Adrenal gland (tissue), 12 donors: Measurements from ENCODE around the gene CFP. TPM values are rescaled to one million over a fixed set of nuclear protein-coding genes. Genes with fewer than 3 reads are reported as not detected.
A peak's percentile ranks its signal among the peaks of the same experiment; 100 is the strongest.
"Not testable (repeated sequence)": the region's sequence is repeated elsewhere in the genome, so short reads cannot be mapped to it uniquely, and the experiment has no call there.

Experiments
- DNase-seq, 7 donors: peaks; one replicate each; pipeline ENCODE4 v3.0.0-alpha.2; 2019 to 2020
- H3K27ac ChIP-seq, 5 donors: fragments of 200-600 bp; sonication (generic) in 4 of 5; 1 replicate in 3 of 5; 2 replicates in 2 of 5; pipeline versions ENCODE4 v1.5.1 to v1.8.0; 2016 to 2020; ENCODE audit warnings: mild to moderate bottlenecking in 1 of 5
- H3K27me3 ChIP-seq: fragments of 200-600 bp; 2 replicates; pipeline ENCODE4 v1.8.0; 2021
- H3K36me3 ChIP-seq, 2 donors: fragments of 200-600 bp; replicated peaks in 1 of 2; 1 replicate in 1 of 2; 2 replicates in 1 of 2; pipeline versions ENCODE4 v1.5.1 to v1.8.0; 2018 to 2022
- H3K4me1 ChIP-seq, 2 donors: fragments of 200-600 bp; replicated peaks in 1 of 2; 1 replicate in 1 of 2; 2 replicates in 1 of 2; pipeline versions ENCODE4 v1.5.1 to v1.8.0; 2018 to 2021
- H3K4me3 ChIP-seq, 4 donors: fragments of 200-600 bp; sonication (generic) in 3 of 4; one replicate each; pipeline ENCODE4 v1.5.1; 2016 to 2018
- H3K9me3 ChIP-seq, 3 donors: fragments of 200-600 bp; sonication (generic) in 1 of 3; replicated peaks in 1 of 3; 1 replicate in 2 of 3; 2 replicates in 1 of 3; pipeline versions ENCODE4 v1.5.1 to v1.8.0; 2016 to 2021
- CTCF ChIP-seq, 6 experiments: fragments of 450-650 bp in 4 of 6; fragments of 200-600 bp in 2 of 6; sonication (generic) in 1 of 6; IDR thresholded peaks; 1 replicate in 5 of 6; 2 replicates in 1 of 6; pipeline versions ENCODE4 v1.5.1 to v1.8.0; 2016 to 2021; ENCODE audit warnings: antibody characterized with exemption in 6 of 6, mild to moderate bottlenecking in 2 of 6, moderate library complexity in 1 of 6
- POLR2A ChIP-seq, 2 donors: fragments of 450-650 bp; IDR thresholded peaks; one replicate each; pipeline ENCODE4 v1.6.1; 2017; ENCODE audit warnings: antibody characterized with exemption in 2 of 2, mild to moderate bottlenecking in 2 of 2, moderate library complexity in 1 of 2
- WGBS, 4 donors: extraction: QIAGEN DNeasy Blood & Tissue Kit in 2 of 4; methylation state at CpG; one replicate each; pipeline versions ENCODE4 v1.1.5 to v1.1.7; 2013 to 2017; 5-methylcytosine and 5-hydroxymethylcytosine counted together
- intact Hi-C, 2 donors: fragments of 100-400 bp; cut with DNase I; formaldehyde crosslinking; loops; one replicate each; pipeline versions ENCODE4 v1.14.1 to v1.15.0; 2022 to 2023
- polyA plus RNA-seq, 3 donors: library from polyadenylated mRNA; stranded (reverse); fragments of 200-250 nt in 2 of 3; fragments of 350-450 nt in 1 of 3; fragmentation: Illumina TruSeq in 1 of 3; extraction: RNeasy Lipid Tissue Mini Kit (QIAGEN cat#74804) in 1 of 3; gene quantifications; one replicate each; pipeline ENCODE4 v1.2.3, GENCODE V29; 2013 to 2014
- total RNA-seq, 9 donors: library from RNA; depleted of rRNA in 4 of 9; stranded (reverse); fragments of >200 nt in 4 of 9; fragments of 120-200 nt in 1 of 9; fragmentation: NEBNext Ultra II Directional in 1 of 9; extraction: Animal tissue kit (Norgen Biotek cat#: 25700) in 1 of 9; gene quantifications; one replicate each; pipeline versions ENCODE4 v1.1.0 to v1.2.4, GENCODE V29; 2013 to 2023
- donor health status: healthy with polysubstance abuse.
- donor health status: Bipolar disorder and iron deficiency.
- donor health status: DM: yes; HTN: yes; CAD: no.
- donor health status: DM: no; HTN: no; CAD: no.
- donor health status: DM: no; HTN: no; CAD: no.
- donor health status: DM: yes; HTN: yes; CAD: no.

Gene CFP
- total and polyA plus RNA-seq, 12 donors: 0.91 to 14.5 (median 8.2) TPM

- H3K27me3 ChIP-seq: peaks cover 6% of the 10 kb centered on the region
- H3K27ac ChIP-seq: no peak overlapping the region
- TF ChIP-seq POLR2A (IDR thresholded peaks at IDR 0.05) (no peak), CTCF (IDR thresholded peaks at IDR 0.05) (no peak)
- intact Hi-C loops: no loop called here
- H3K36me3 ChIP-seq: no peaks in the 10 kb centered on the region
- no peaks in the 10 kb centered on the region for H3K9me3 ChIP-seq
- peak in 1 of 7 donors; percentile 0 for DNase-seq
- no peaks in the 10 kb centered on the region for H3K4me1 ChIP-seq
- H3K4me3 ChIP-seq: no peak overlapping the region
Measured at GRCh38 chrX:47607091-47607490, 22.6 kb downstream of the CFP start.

GRCh38 chrX:47605024-47605423 is 24.7 kb downstream of the CFP start:
- 57 to 68% (median 61%) methylated on average over 3 to 9 of the region's 9 CpGs for WGBS, 4 donors
- Histone ChIP-seq H3K4me1 (no peaks in the 10 kb centered on the region), H3K27me3 (peaks cover 6% of the 10 kb centered on the region), H3K9me3 (no peaks in the 10 kb centered on the region), H3K36me3 (no peaks in the 10 kb centered on the region), H3K27ac (no peak overlapping the region), H3K4me3 (no peak overlapping the region)
- intact Hi-C loops: no loop called here
- TF ChIP-seq POLR2A (IDR thresholded peaks at IDR 0.05): no peak
- TF ChIP-seq CTCF (IDR thresholded peaks at IDR 0.05): no peak
- peak in 1 of 7 donors; percentile 6 for DNase-seq

- H3K27me3 ChIP-seq, H3K36me3 ChIP-seq, DNase-seq, H3K9me3 ChIP-seq, H3K4me3 ChIP-seq, H3K27ac ChIP-seq, H3K4me1 ChIP-seq, intact Hi-C loops: not testable (repeated sequence)
- WGBS, 4 donors: 85 to 94% (median 91%) methylated on average over 4 of the region's 4 CpGs
Measured at GRCh38 chrX:47603125-47603524, 26.6 kb downstream of the CFP start.

GRCh38 chrX:47597222-47597621 is 32.5 kb downstream of the CFP start:
- no peaks in the 10 kb centered on the region for H3K27me3 ChIP-seq
- intact Hi-C loops: no loop called here
- no peak overlapping the region for H3K27ac ChIP-seq
- H3K36me3 ChIP-seq: no peaks in the 10 kb centered on the region
- H3K4me3 ChIP-seq: no peak overlapping the region
- peaks cover 0 to 5% of the 10 kb centered on the region in 2 donors for H3K4me1 ChIP-seq
- 84 to 100% (median 91%) methylated on average over 3 of the region's 3 CpGs for WGBS, 4 donors
- no peak for DNase-seq
- H3K9me3 ChIP-seq: no peaks in the 10 kb centered on the region
- TF ChIP-seq CTCF (IDR thresholded peaks at IDR 0.05) (no peak), POLR2A (IDR thresholded peaks at IDR 0.05) (no peak)

GRCh38 chrX:47596256-47596655 is 33.5 kb downstream of the CFP start:
- WGBS, 4 donors: 68 to 89% (median 74%) methylated on average over 2 of the region's 2 CpGs

More at GRCh38 chrX:47596256-47596655, 33.5 kb downstream of the CFP start:
- no peaks in the 10 kb centered on the region for H3K27me3 ChIP-seq
- H3K4me1 ChIP-seq: peaks cover 0 to 5% of the 10 kb centered on the region in 2 donors
- H3K36me3 ChIP-seq: no peaks in the 10 kb centered on the region
- TF ChIP-seq CTCF (IDR thresholded peaks at IDR 0.05) (no peak), POLR2A (IDR thresholded peaks at IDR 0.05) (no peak)
- H3K9me3 ChIP-seq: no peaks in the 10 kb centered on the region
- no peak for DNase-seq
- no peak overlapping the region for H3K4me3 ChIP-seq
- intact Hi-C loops: no loop called here
- peak overlapping the region in 1 of 5 donors; percentile 52 for H3K27ac ChIP-seq
